HG03521 (cell line): Measurements from ENCODE around the gene SLC7A9.

Experiments
- ATAC-seq: cut with Tn5 transposase; IDR thresholded peaks from one replicate; pipeline ENCODE4 v1.9.1; 2021; ENCODE audit warnings: mild to moderate bottlenecking, moderate library complexity; ENCODE audit not compliant: unreplicated experiment

SLC7A9 gene

GRCh38 chr19:32869369-32869965 is at the start of gene SLC7A9:
SLC7A9 (minus strand) TSS chr19:32869767; CDS start chr19:32868534, 1,233 bp downstream.
- ATAC-seq = no peak

- no peak for ATAC-seq
Measured at GRCh38 chr19:32919365-32919764, 49.8 kb upstream of the SLC7A9 start.

GRCh38 chr19:32917616-32917996 is 48.0 kb upstream of the SLC7A9 start:
- no peak for ATAC-seq

- no peak for ATAC-seq
Measured at GRCh38 chr19:32916969-32917615, 47.5 kb upstream of the SLC7A9 start.

GRCh38 chr19:32914879-32915660 is 45.5 kb upstream of the SLC7A9 start:
- ATAC-seq = no peak

- no peak for ATAC-seq
Measured at GRCh38 chr19:32911467-32911866, 41.9 kb upstream of the SLC7A9 start.

- ATAC-seq = no peak
Measured at GRCh38 chr19:32910874-32911273, 41.3 kb upstream of the SLC7A9 start.

- no peak for ATAC-seq
Measured at GRCh38 chr19:32910094-32910493, 40.5 kb upstream of the SLC7A9 start.

- ATAC-seq = no peak
Measured at GRCh38 chr19:32909257-32909656, 39.7 kb upstream of the SLC7A9 start.

GRCh38 chr19:32908641-32909190 is 39.1 kb upstream of the SLC7A9 start:
- no peak for ATAC-seq

- ATAC-seq = no peak
Measured at GRCh38 chr19:32902448-32902847, 32.9 kb upstream of the SLC7A9 start.

- ATAC-seq = no peak
Measured at GRCh38 chr19:32901504-32902161, 32.1 kb upstream of the SLC7A9 start.

GRCh38 chr19:32896516-32897214 is 27.1 kb upstream of the SLC7A9 start:
- no peak for ATAC-seq

- no peak for ATAC-seq
Measured at GRCh38 chr19:32895384-32895783, 25.8 kb upstream of the SLC7A9 start.

GRCh38 chr19:32891609-32892008 is 22.0 kb upstream of the SLC7A9 start:
- no peak for ATAC-seq

- ATAC-seq = no peak
Measured at GRCh38 chr19:32890841-32891240, 21.3 kb upstream of the SLC7A9 start.

GRCh38 chr19:32890326-32890725 is 20.8 kb upstream of the SLC7A9 start:
- no peak for ATAC-seq

- no peak for ATAC-seq
Measured at GRCh38 chr19:32889137-32889934, 19.8 kb upstream of the SLC7A9 start.

- no peak for ATAC-seq
Measured at GRCh38 chr19:32887572-32888215, 18.1 kb upstream of the SLC7A9 start.
